Caki2 (cell line): ENCODE results near the gene CCL25. TPM values are rescaled to one million over a fixed set of nuclear protein-coding genes. Genes with fewer than 3 reads are reported as not detected.
"Not testable (repeated sequence)": the region's sequence is repeated elsewhere in the genome, so short reads cannot be mapped to it uniquely, and the experiment has no call there.

Experiments used
- DNase-seq: peaks from one replicate; pipeline ENCODE4 v3.0.0-alpha.2; 2015; ENCODE audit warnings: low read depth
- in situ Hi-C: cut with HindIII; loops from 2 replicates; pipeline ENCODE4 v1.10.0; 2016; ENCODE audit warnings: low sequenced_read_pairs, low pct_unique_long_range_greater_than_20kb, mixed read lengths
- total RNA-seq: library from RNA; depleted of rRNA; stranded (reverse); fragments of >200 nt; shearing (Covaris generic); gene quantifications from 2 replicates; pipeline ENCODE4 v1.2.3, GENCODE V29; 2014; ENCODE audit warnings: low replicate concordance; rRNA removed

The CCL25 gene
- total RNA-seq, 1 experiment from 2014 or later = not detected

- no peak for DNase-seq
- in situ Hi-C loops = no loop called here
These were observed 48.8 kb downstream of the CCL25 start for GRCh38 chr19:8101311-8101710.

DNA sequence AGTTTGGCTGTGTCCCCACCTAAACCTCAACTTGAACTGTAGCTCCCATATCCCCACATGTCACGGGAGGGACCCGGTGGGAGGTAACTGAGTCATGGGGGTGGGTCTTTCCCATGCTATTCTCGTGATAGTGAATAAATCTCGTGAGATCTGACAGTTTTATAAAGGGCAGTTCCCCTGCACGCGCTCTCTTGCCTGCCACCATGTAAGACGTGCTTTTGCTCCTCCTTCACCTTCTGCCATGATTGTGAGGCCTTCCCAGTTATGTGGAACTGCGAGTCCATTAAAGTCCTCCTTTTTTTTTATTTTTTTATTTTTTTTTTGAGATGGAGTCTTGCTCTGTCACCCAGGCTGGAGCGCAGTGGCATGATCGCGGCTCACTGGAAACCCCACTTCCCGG lies 49.4 kb downstream of the CCL25 start:
- in situ Hi-C loops, DNase-seq: not testable (repeated sequence)

- in situ Hi-C loops = no loop called here
- DNase-seq = no peak
These were observed 52.9 kb downstream of the CCL25 start for GRCh38 chr19:8105471-8105870.

- in situ Hi-C loops = no loop called here
These were observed 54.8 kb downstream of the CCL25 start for GRCh38 chr19:8107301-8107903.

GRCh38 chr19:8108560-8109445 lies 56.2 kb downstream of the CCL25 start:
- in situ Hi-C loops = no loop called here
- no peak for DNase-seq

More at GRCh38 chr19:8107301-8107903, 54.8 kb downstream of the CCL25 start:
- no peak for DNase-seq

DNA sequence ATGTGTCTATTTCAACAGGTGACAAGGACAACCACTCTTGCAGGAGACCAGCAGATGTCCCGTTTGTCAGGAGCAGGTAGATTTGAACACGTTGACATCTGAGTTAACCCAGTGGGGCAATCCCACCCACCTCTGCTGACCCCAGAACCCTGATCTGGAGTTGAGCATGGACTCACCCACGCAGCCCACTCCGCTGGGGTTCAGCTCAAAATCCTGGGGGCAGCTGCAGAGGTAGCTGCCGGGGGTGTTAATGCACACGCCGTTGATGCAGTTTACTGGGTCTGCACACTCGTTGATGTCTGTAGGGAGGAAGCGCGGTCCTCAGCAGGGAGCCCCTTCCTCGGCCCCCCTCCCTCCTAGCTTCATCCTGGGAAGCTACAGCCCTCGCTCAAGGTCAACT lies 56.9 kb downstream of the CCL25 start:
- no peak for DNase-seq
- in situ Hi-C loops = no loop called here

- in situ Hi-C loops = no loop called here
- no peak for DNase-seq
These were observed 57.5 kb downstream of the CCL25 start for GRCh38 chr19:8109890-8110662.

- in situ Hi-C loops = no loop called here
- no peak for DNase-seq
These were observed 58.4 kb downstream of the CCL25 start for GRCh38 chr19:8110931-8111330.

- in situ Hi-C loops = no loop called here
- DNase-seq = no peak
These were observed 58.8 kb downstream of the CCL25 start for GRCh38 chr19:8111376-8111775.

Other genes starting within 250 kb of the CCL25 start
- 2.9 and 10.7 TPM in 2 replicates for gene EVI5L, start 222.5 kb upstream of the CCL25 start, total RNA-seq
- gene PRR36, start 178.4 kb upstream of the CCL25 start, total RNA-seq = 0.03 TPM in 1 of 2 replicates, not detected in the other
- 14.7 and 15.9 TPM in 2 replicates for gene LRRC8E, start 164.2 kb upstream of the CCL25 start, total RNA-seq
- gene MAP2K7, start 148.9 kb upstream of the CCL25 start, total RNA-seq = 5.0 and 8.6 TPM in 2 replicates
- gene TGFBR3L, start 137.9 kb upstream of the CCL25 start, total RNA-seq = not detected in 2 replicates
- 18.8 and 19.2 TPM in 2 replicates for gene SNAPC2, start 132.4 kb upstream of the CCL25 start, total RNA-seq
- gene CTXN1, start 126.6 kb upstream of the CCL25 start, total RNA-seq = 2.0 and 11.1 TPM in 2 replicates
- 19.4 and 58.8 TPM in 2 replicates for gene TIMM44, start 109.1 kb upstream of the CCL25 start, total RNA-seq
- gene ELAVL1, start 47.1 kb upstream of the CCL25 start, total RNA-seq = 40.3 and 47.1 TPM in 2 replicates
- gene FBN3, start 96.8 kb downstream of the CCL25 start, total RNA-seq = not detected in 2 replicates
- gene CERS4, start 156.6 kb downstream of the CCL25 start, total RNA-seq = 1.8 and 4.4 TPM in 2 replicates